ENCODE results near the gene SMG6.

Gene SMG6

DNA sequence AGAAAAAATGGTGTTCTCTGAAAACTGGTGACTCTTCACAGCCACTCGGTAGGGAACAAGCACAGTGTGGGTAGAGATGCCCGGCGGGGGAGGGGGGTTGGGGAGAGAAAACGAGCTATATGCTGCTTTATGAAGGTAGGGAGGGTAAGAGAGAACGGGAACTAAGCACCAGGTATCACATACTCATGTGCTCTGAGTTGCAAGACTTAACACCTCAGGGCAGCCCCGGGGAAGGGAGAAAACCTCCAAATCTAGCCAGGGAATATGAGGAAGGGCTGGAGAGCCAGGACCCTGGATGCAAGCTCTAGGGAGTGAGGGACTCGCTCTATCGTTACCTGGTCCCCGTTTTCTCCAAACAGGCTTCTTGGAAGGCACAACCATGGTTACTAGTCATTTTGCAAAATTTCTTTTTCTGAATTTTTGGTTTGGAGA is 213.4 kb downstream of the SMG6 start:
- no peak overlapping the region for H3K27ac ChIP-seq
- no peak for TF ChIP-seq ZFX (IDR thresholded peaks at IDR 0.05; ENCODE audit: borderline replicate concordance)
- TF ChIP-seq, protein P1, sequence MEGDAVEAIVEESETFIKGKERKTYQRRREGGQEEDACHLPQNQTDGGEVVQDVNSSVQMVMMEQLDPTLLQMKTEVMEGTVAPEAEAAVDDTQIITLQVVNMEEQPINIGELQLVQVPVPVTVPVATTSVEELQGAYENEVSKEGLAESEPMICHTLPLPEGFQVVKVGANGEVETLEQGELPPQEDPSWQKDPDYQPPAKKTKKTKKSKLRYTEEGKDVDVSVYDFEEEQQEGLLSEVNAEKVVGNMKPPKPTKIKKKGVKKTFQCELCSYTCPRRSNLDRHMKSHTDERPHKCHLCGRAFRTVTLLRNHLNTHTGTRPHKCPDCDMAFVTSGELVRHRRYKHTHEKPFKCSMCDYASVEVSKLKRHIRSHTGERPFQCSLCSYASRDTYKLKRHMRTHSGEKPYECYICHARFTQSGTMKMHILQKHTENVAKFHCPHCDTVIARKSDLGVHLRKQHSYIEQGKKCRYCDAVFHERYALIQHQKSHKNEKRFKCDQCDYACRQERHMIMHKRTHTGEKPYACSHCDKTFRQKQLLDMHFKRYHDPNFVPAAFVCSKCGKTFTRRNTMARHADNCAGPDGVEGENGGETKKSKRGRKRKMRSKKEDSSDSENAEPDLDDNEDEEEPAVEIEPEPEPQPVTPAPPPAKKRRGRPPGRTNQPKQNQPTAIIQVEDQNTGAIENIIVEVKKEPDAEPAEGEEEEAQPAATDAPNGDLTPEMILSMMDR (IDR thresholded peaks at IDR 0.05), result no peak

- no peak overlapping the region for H3K27ac ChIP-seq
- TF ChIP-seq, protein P1 (IDR thresholded peaks at IDR 0.05), result no peak
- TF ChIP-seq ZFX (IDR thresholded peaks at IDR 0.05; ENCODE audit: borderline replicate concordance), result no peak
Observed at GRCh38 chr17:2089021-2089422, 214.6 kb downstream of the SMG6 start.

- TF ChIP-seq, protein P1 (IDR thresholded peaks at IDR 0.05), result no peak
- no peak for TF ChIP-seq ZFX (IDR thresholded peaks at IDR 0.05; ENCODE audit: borderline replicate concordance)
Observed at GRCh38 chr17:2087597-2088211, 215.9 kb downstream of the SMG6 start.

GRCh38 chr17:2086306-2086705 is 217.3 kb downstream of the SMG6 start:
- H3K27ac ChIP-seq, result no peak overlapping the region

More at GRCh38 chr17:2087597-2088211, 215.9 kb downstream of the SMG6 start:
- no peak overlapping the region for H3K27ac ChIP-seq

DNA sequence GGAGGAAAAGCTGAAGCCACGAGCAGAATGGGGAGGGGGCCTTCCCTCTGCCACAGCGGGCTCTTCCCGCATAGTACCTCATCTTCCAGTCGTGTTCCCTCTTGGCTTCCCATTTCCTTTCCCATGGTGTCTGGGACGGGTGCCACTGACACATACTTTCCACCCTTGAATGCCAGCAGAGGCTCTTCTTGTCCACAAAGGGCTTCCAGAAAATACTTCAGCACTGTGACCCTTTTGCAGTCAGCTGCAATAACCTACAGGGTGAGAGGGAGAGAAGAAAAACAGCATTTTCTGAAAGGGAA is 218.0 kb downstream of the SMG6 start:
- no peak overlapping the region for H3K27ac ChIP-seq
- TF ChIP-seq ZFX (IDR thresholded peaks at IDR 0.05; ENCODE audit: borderline replicate concordance), result no peak
- TF ChIP-seq, protein P1 (IDR thresholded peaks at IDR 0.05), result no peak

More at GRCh38 chr17:2086306-2086705, 217.3 kb downstream of the SMG6 start:
- TF ChIP-seq, protein P1 (IDR thresholded peaks at IDR 0.05), result no peak
- no peak for TF ChIP-seq ZFX (IDR thresholded peaks at IDR 0.05; ENCODE audit: borderline replicate concordance)

GRCh38 chr17:2084766-2085647 is 218.6 kb downstream of the SMG6 start:
- TF ChIP-seq, protein P1 (IDR thresholded peaks at IDR 0.05), result no peak
- no peak for TF ChIP-seq ZFX (IDR thresholded peaks at IDR 0.05; ENCODE audit: borderline replicate concordance)
- H3K27ac ChIP-seq, result no peak overlapping the region

Measured in 22Rv1 (cell line).